SK-N-SH (cell line): ENCODE measurements around the gene ATP4A. TPM values are rescaled to one million over a fixed set of nuclear protein-coding genes. Genes with fewer than 3 reads are reported as not detected.

Source experiments
- CTCF ChIA-PET: fragments of 300-600, 350-600 bp; formaldehyde crosslinking; extraction: SDS; loops from one replicate; lab custom pipeline; 2021; lab: Yijun Ruan, JAX
- POLR2A ChIA-PET: fragments of 350-600 bp; sonication (Branson Sonifier 250); formaldehyde crosslinking; extraction: SDS; loops from one replicate; lab custom pipeline; 2020; ENCODE audit warnings: antibody characterized with exemption, inconsistent platforms; lab: Yijun Ruan, JAX
- DNase-seq: peaks from one replicate; pipeline ENCODE4 v3.0.0; 2012
- H2AFZ ChIP-seq: fragments of 200-600 bp; sonication (generic); 2 replicates; pipeline ENCODE4 v1.8.1; 2016; ENCODE audit warnings: antibody characterized with exemption, mild to moderate bottlenecking, low read depth
- H3F3A ChIP-seq: fragments of 200-600 bp; sonication (generic); replicated peaks from 2 replicates; pipeline ENCODE3; 2016; ENCODE audit warnings: antibody characterized with exemption, mild to moderate bottlenecking; ENCODE audit not compliant: insufficient read depth
- H3K27ac ChIP-seq, 2 experiments: fragments of 200-500 bp in 1 of 2; fragments of 200-600 bp in 1 of 2; sonication (Bioruptor generic) in 1 of 2; sonication (generic), shearing (Covaris generic) in 1 of 2; 2 replicates each; pipeline versions ENCODE4 v1.5.1 to v1.6.1; 2014 to 2016; ENCODE audit warnings: low read depth in 2 of 2, inconsistent platforms in 1 of 2, low read length in 1 of 2, mild to moderate bottlenecking in 1 of 2, mixed read lengths in 1 of 2
- H3K27me3 ChIP-seq: fragments of 200-600 bp; sonication (generic), shearing (Covaris generic); 2 replicates; pipeline ENCODE4 v1.6.1; 2016; ENCODE audit warnings: mixed run types; ENCODE audit not compliant: insufficient read depth
- H3K36me3 ChIP-seq, 2 experiments: fragments of 200-500 bp in 1 of 2; fragments of 200-600 bp in 1 of 2; sonication (Bioruptor generic) in 1 of 2; sonication (generic) in 1 of 2; replicated peaks in 1 of 2; 2 replicates each; pipeline versions ENCODE3 to v1.5.1; 2014 to 2016; ENCODE audit warnings: low read length in 1 of 2, mild to moderate bottlenecking in 1 of 2; ENCODE audit not compliant: insufficient read depth in 2 of 2, control insufficient read depth in 1 of 2
- H3K4me1 ChIP-seq, 2 experiments: fragments of 200-500 bp in 1 of 2; fragments of 200-600 bp in 1 of 2; sonication (Bioruptor generic) in 1 of 2; sonication (generic), shearing (Covaris generic) in 1 of 2; 2 replicates each; pipeline versions ENCODE4 v1.5.1 to v1.6.1; 2014 to 2016; ENCODE audit warnings: low read depth in 1 of 2, low read length in 1 of 2, mixed run types in 1 of 2; ENCODE audit not compliant: insufficient read depth in 2 of 2, control insufficient read depth in 1 of 2
- H3K4me2 ChIP-seq: fragments of 200-600 bp; sonication (generic), shearing (Covaris generic); 2 replicates; pipeline ENCODE4 v1.6.1; 2017; ENCODE audit warnings: mixed run types
- H3K4me3 ChIP-seq, 2 experiments: fragments of 200-500 bp in 1 of 2; fragments of 200-600 bp in 1 of 2; sonication (Bioruptor generic) in 1 of 2; sonication (generic), shearing (Covaris generic) in 1 of 2; 2 replicates each; pipeline versions ENCODE4 v1.5.1 to v1.8.1; 2014 to 2016; ENCODE audit warnings: low read depth in 2 of 2, inconsistent platforms in 1 of 2, low read length in 1 of 2, mild to moderate bottlenecking in 1 of 2, mixed read lengths in 1 of 2, moderate library complexity in 1 of 2
- H3K79me2 ChIP-seq: fragments of 200-600 bp; sonication (generic); 2 replicates; pipeline ENCODE4 v1.8.1; 2017; ENCODE audit warnings: mild to moderate bottlenecking; ENCODE audit not compliant: insufficient read depth
- H3K9ac ChIP-seq: fragments of 200-600 bp; sonication (generic); 2 replicates; pipeline ENCODE4 v1.6.1; 2017; ENCODE audit warnings: mixed run types
- H3K9me2 ChIP-seq: fragments of 200-600 bp; sonication (generic); 2 replicates; pipeline ENCODE4 v1.6.1; 2017; ENCODE audit warnings: mixed run types
- H3K9me3 ChIP-seq: fragments of 200-600 bp; sonication (generic); 2 replicates; pipeline ENCODE4 v1.6.1; 2017; ENCODE audit warnings: mixed run types, mild to moderate bottlenecking, moderate library complexity
- H4K20me1 ChIP-seq: fragments of 200-600 bp; sonication (generic); 2 replicates; pipeline ENCODE4 v1.6.1; 2017; ENCODE audit warnings: mild to moderate bottlenecking, mixed run types; ENCODE audit not compliant: insufficient read depth
- ELF1 ChIP-seq: IDR thresholded peaks from 2 replicates; pipeline ENCODE4 v1.4.0; 2012
- EP300 ChIP-seq, 2 experiments: IDR thresholded peaks; 2 replicates each; pipeline versions ENCODE4 v1.4.0 to v1.6.1; 2012; ENCODE audit warnings: borderline replicate concordance in 1 of 2, low read depth in 1 of 2, low read length in 1 of 2
- EZH2phosphoT487 ChIP-seq: fragments of 200-600 bp; sonication (generic); IDR thresholded peaks from 2 replicates; pipeline ENCODE4 v1.6.1; 2017; ENCODE audit warnings: low read depth, mixed run types, mild to moderate bottlenecking, antibody characterized with exemption, moderate library complexity, borderline replicate concordance
- FOXM1 ChIP-seq: IDR thresholded peaks from 2 replicates; pipeline ENCODE4 v1.4.0; 2012; ENCODE audit warnings: low read depth, mild to moderate bottlenecking
- GABPA ChIP-seq: IDR thresholded peaks from 2 replicates; pipeline ENCODE4 v1.4.0; 2012; ENCODE audit warnings: low read depth, mild to moderate bottlenecking
- IRF3 ChIP-seq: fragments of 150-350 bp; IDR thresholded peaks from 2 replicates; pipeline ENCODE4 v1.6.1; 2016; ENCODE audit warnings: mild to moderate bottlenecking, low read depth, low read length
- MAX ChIP-seq: IDR thresholded peaks from 2 replicates; pipeline ENCODE4 v1.4.0; 2012; ENCODE audit warnings: low read depth
- MEF2A ChIP-seq: IDR thresholded peaks from 2 replicates; pipeline ENCODE4 v1.4.0; 2012; ENCODE audit warnings: low read depth, borderline replicate concordance
- MXI1 ChIP-seq: IDR thresholded peaks from 2 replicates; pipeline ENCODE4 v1.6.1; 2012; ENCODE audit warnings: mild to moderate bottlenecking, low read depth, low read length, improper control_type of control experiment
- NFIC ChIP-seq: IDR thresholded peaks from 2 replicates; pipeline ENCODE4 v1.4.0; 2012; ENCODE audit warnings: borderline replicate concordance
- POLR2AphosphoS5 ChIP-seq: IDR thresholded peaks from 2 replicates; pipeline ENCODE4 v1.6.1; 2012; ENCODE audit warnings: low read depth, low read length
- RCOR1 ChIP-seq: fragments of 150-350 bp; IDR thresholded peaks from 2 replicates; pipeline ENCODE4 v1.6.1; 2017; ENCODE audit warnings: antibody characterized with exemption, low read length
- REST ChIP-seq: IDR thresholded peaks from 2 replicates; pipeline ENCODE4 v1.6.1; 2012; ENCODE audit warnings: mild to moderate bottlenecking, low read depth, low read length, moderate library complexity
- SMC3 ChIP-seq: IDR thresholded peaks from 2 replicates; pipeline ENCODE4 v1.6.1; 2012; ENCODE audit warnings: low read depth, low read length, improper control_type of control experiment
- TAF1 ChIP-seq: IDR thresholded peaks from 2 replicates; pipeline ENCODE4 v1.6.1; 2012; ENCODE audit warnings: low read depth, mild to moderate bottlenecking, low read length, moderate library complexity, borderline replicate concordance
- TCF12 ChIP-seq: IDR thresholded peaks from 2 replicates; pipeline ENCODE4 v1.4.0; 2012
- USF1 ChIP-seq: IDR thresholded peaks from 2 replicates; pipeline ENCODE4 v1.4.0; 2012; ENCODE audit warnings: low read depth, borderline replicate concordance
- USF2 ChIP-seq: fragments of 150-350 bp; IDR thresholded peaks from 2 replicates; pipeline ENCODE4 v1.6.1; 2017; ENCODE audit warnings: antibody characterized with exemption, low read length, low read depth, borderline replicate concordance
- YY1 ChIP-seq: IDR thresholded peaks from 2 replicates; pipeline ENCODE4 v1.4.0; 2012; ENCODE audit warnings: low read depth, mild to moderate bottlenecking
- ZBTB33 ChIP-seq: IDR thresholded peaks from 2 replicates; pipeline ENCODE4 v1.4.0; 2012; ENCODE audit warnings: low read depth, borderline replicate concordance
- WGBS: methylation state at CpG from one replicate; pipeline ENCODE4 v1.1.6; 2017; ENCODE audit warnings: low lambda C conversion rate; 5-methylcytosine and 5-hydroxymethylcytosine counted together
- polyA plus RNA-seq, 3 experiments: library from polyadenylated mRNA; depleted of rRNA; stranded (reverse); fragments of >200 nt; gene quantifications; 2 replicates each; pipeline ENCODE4 v1.2.3, GENCODE V29; 2012

The ATP4A gene
- polyA plus RNA-seq, 1 of the 3 experiments (the other 2 are of a cell fraction) = not detected

- TF ChIP-seq USF2 = no peak
- no peak for TF ChIP-seq TCF12
Measured at GRCh38 chr19:35566738-35567137, 3.3 kb upstream of the ATP4A start (continued).

GRCh38 chr19:35565016-35565856 is 1.8 kb upstream of the ATP4A start:
- H3K27me3 ChIP-seq = peaks cover 74% of the 10 kb centered on the region
- no peak overlapping the region for H2AFZ ChIP-seq
- H3K9ac ChIP-seq = no peak overlapping the region
- 40% methylated on average over 12 of the region's 12 CpGs for WGBS
- H3K9me2 ChIP-seq = no peaks in the 10 kb centered on the region
- POLR2A ChIA-PET = no interaction called here
- H3K4me1 ChIP-seq = no peaks in the 10 kb centered on the region
- no peaks in the 10 kb centered on the region for H3K9me3 ChIP-seq
- no peak overlapping the region for H3K4me3 ChIP-seq
- no peak for DNase-seq
- H3K4me2 ChIP-seq = no peak overlapping the region
- no peak overlapping the region for H3K27ac ChIP-seq
- CTCF ChIA-PET = interaction anchor here (1.3 to 2.0 kb wide), 2 partner anchors 9 to 17 kb away, joined by 7 to 8 read pairs; no protein-coding TSS in a partner anchor
- H4K20me1 ChIP-seq = no peaks in the 10 kb centered on the region
- H3K36me3 ChIP-seq = no peaks in the 10 kb centered on the region
- H3F3A ChIP-seq = no peaks in the 10 kb centered on the region
- TF ChIP-seq MXI1 (no peak), EZH2phosphoT487 (no peak), GABPA (no peak), MEF2A (no peak), ELF1 (no peak), REST (no peak), YY1 (no peak), USF2 (no peak), NFIC (no peak), TCF12 (no peak), ZBTB33 (no peak), EP300 (IDR thresholded peaks at IDR 0.05; ENCODE audit: borderline replicate concordance in 1 of 2, low read depth in 1 of 2, low read length in 1 of 2) (no peak), IRF3 (no peak), POLR2AphosphoS5 (no peak), RCOR1 (no peak), FOXM1 (no peak), SMC3 (no peak), MAX (no peak), USF1 (no peak), TAF1 (no peak)
- H3K79me2 ChIP-seq = no peaks in the 10 kb centered on the region
